Dermis blood vessel endothelial cell (primary cell): ENCODE data around the gene FERD3L. TPM values are rescaled to one million over a fixed set of nuclear protein-coding genes. Genes with fewer than 3 reads are reported as not detected.
"Not testable (repeated sequence)": the region's sequence is repeated elsewhere in the genome, so short reads cannot be mapped to it uniquely, and the experiment has no call there.

ENCODE experiments used
- DNase-seq: peaks from one replicate; pipeline ENCODE4 v3.0.0; 2010
- total RNA-seq: library from RNA; depleted of rRNA; stranded (reverse); fragments of >200 nt; gene quantifications from 2 replicates; pipeline ENCODE4 v1.2.3, GENCODE V29; 2014

The FERD3L gene
- total RNA-seq: not detected in 2 replicates

DNA sequence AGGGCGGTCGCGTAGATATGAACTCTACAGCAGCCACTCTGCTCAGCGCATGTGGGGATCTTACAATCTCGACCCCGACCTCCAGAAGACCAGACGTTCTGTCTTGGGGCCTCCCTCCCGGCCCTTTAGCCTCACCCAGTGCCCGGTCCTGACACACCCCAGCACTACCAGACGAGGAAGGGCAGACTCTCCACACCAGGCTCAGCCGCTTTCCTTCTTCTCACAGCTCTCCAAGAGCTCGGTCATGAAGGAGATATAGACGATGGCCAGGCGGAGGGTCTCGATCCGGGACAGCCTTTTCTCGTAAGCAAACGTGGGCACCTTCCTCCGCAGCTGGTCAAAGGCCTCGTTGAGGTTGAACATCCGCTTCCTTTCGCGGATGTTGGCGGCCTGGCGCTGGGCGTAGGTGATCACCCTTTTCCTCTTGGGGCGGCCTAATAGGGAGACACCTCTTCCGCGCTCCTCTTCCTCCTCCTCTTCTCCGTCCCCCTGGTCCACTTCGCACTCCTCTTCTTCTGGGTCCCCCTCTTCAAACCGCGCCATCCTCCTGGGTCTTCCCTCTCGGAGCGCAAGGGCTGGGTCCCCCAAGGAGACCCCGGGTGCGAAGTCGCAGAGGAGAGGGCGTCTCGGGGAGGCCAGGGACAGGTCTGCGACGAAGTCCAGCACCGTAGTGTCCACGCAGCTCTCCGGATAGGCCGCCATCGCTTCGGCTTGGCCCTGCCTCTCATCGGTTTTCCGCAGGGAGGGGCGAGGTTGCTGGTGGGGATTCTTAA is at the start of gene FERD3L:
Gene FERD3L (minus strand): TSS at position 761 of the 773 bp plus-strand sequence. CDS start 59 bp downstream, at position 702.
- DNase-seq: no peak

GRCh38 chr7:19194417-19194816 is 49.2 kb upstream of the FERD3L start:
- DNase-seq: not testable (repeated sequence)

- DNase-seq: no peak
These were observed 36.4 kb upstream of the FERD3L start for GRCh38 chr7:19181634-19182033.

- DNase-seq: no peak
These were observed 33.4 kb upstream of the FERD3L start for GRCh38 chr7:19178595-19178994.

DNA sequence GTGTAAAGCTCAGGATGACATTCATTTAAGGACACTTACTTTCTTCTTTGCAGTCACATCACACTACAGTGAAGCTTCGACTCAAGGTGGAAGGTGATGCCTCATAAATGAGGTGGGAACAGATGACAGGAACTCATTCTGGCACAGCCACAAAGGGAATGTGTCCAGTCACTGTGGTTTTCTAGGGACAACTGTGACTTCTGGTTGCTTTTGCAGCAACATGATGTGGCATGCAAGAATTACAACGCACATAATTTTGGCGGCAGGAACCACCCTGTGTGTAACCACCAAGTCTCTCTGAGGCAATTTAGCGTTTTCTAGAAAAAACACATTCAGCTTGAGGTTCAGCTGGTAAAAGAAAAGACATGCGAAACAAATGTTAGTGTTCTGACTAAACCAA is 32.0 kb upstream of the FERD3L start:
- no peak for DNase-seq

DNA sequence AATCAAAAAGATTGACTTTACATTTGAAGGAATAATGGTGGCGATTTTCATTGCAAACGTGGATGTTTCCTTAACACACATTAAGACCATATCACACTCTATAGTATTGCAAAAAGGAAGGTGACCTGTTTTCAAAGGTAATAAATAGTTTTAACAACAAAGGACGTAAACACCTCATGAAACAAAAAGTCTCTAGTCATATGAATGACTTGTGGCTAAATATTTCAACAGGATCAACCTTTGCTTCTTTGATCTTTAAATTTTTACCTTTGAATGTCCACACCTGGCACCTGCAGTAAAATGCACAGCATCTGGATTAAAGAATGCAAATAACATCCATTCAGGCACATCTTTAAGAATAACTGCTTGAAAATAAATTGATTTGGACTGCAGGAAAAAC is 30.0 kb upstream of the FERD3L start:
- no peak for DNase-seq

DNA sequence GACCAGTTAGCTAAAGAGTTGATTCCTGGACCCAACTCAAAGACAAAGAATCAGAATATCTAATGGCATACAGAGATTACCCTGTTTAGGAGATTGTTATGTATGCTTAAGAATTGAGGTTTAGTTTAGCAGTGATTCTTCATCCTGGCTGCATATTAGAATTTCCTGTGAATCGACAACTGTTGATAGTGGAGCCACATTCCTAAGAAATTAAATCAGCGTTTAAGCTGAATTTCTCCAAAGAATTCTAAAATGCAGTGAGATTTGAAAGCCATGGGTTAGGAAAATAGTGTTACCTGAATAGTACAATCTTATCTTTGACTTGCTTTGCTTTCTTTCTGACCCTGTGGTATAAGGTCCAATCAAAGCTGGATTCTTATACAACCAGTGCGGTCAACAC is 16.4 kb upstream of the FERD3L start:
- DNase-seq: no peak

GRCh38 chr7:19146699-19147098 is 1.5 kb upstream of the FERD3L start:
- DNase-seq: peak; percentile 14

DNA sequence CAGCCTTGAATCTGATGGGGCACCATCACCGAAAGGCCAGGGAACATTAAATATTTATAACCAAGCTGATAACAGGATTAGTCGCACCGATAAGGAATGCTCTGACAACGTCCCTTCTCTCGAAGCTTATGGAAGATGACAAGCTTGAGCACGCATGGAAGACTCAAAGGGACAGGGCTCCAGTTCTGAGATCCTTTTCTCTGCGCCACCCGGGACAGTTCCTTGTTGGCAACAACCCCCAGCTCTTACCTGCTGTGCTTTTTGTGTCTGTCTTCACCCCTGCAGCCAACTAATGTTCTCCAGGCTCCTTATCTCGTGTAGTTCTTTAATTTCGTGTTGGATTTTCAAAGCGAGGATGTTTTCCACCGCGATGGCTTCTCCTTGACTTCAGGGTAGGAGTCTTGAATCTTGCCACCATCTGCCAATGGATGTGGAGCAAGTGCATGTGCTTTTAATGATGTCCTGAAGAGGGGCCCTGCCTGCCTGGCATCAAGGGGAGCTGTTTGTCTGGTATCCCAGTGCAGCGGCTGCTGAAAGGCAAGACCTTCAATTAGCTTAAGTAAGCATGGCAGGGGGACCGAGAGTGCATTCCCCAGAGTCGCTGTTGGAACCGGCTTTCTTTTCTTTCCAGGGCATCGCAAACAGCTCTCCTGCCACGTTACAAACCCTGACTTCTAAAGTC is 354 bp upstream of the FERD3L start:
- no peak for DNase-seq

DNA sequence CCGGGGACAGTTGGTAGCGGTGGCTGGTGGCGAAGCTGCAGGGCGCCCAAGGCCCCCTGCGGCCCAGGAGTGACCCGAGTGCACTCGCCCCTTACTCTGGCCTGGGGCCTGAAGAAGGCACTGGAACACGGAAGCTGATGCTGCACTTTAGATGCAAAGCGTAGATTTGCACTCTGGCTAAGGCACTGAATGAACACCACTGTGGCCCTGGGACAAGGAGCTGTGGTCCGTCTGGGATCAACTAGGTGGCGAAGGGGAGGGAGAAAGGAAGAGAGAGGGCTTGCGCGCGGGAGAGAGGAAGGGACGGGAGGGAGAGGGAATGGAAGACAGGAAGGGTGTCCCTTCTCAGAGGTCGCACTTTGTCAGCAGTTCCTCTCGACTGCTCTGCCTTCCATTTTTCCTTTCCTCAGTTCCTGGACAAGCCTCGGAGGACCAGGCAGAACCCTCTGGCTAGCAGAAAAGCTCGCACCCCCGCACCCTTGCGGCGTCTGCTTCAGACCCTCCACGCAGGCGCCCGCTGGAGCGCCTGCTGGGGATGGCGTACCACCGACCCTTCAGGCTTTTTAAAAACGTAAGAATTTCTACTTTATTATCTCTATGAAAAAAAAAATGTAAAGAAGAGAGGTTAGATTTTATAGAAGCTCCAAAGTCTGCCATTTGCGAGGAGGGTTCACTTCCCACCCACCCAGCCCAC is 1.2 kb downstream of the FERD3L start:
- no peak for DNase-seq

- DNase-seq: no peak
These were observed 5.4 kb downstream of the FERD3L start for GRCh38 chr7:19139706-19140327.

DNA sequence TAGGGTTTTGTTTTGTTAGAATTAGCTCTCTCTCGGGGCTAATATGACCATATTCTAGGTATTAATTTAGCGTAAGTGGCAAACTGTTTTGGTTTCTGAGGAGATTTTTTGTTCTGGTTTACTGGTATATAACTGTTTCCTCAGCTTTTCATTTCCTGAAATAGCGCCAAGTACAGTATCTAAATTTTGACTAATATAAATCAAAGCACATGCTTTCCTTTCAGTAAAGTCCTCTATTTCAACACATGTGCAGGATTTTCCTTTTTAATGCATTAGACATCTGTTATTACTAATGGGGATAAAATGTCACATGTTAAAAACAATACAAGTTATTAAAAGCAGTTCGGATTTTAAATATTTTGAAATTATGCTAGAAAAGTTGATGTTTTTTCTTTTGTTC is 11.3 kb downstream of the FERD3L start:
- no peak for DNase-seq

GRCh38 chr7:19133390-19133789 is 11.8 kb downstream of the FERD3L start:
- DNase-seq: no peak

DNA sequence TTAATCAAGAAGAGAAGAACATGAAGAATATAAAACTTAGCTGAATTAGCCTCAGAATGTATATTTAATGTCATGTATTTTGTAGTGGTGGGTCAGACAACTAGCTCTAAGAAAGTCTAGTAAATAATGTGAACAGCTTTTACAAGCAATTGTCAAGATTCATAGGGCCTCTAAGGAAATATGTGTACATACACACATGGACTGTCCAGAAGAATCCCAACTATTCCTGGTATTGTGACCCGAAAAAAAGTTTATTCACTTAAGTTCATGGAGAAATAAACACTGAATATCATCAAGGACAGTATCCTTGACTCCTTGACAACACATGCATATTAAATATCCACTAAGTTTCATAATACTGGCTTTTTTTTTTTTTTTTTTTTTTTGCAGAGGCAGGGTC is 16.4 kb downstream of the FERD3L start:
- no peak for DNase-seq

DNA sequence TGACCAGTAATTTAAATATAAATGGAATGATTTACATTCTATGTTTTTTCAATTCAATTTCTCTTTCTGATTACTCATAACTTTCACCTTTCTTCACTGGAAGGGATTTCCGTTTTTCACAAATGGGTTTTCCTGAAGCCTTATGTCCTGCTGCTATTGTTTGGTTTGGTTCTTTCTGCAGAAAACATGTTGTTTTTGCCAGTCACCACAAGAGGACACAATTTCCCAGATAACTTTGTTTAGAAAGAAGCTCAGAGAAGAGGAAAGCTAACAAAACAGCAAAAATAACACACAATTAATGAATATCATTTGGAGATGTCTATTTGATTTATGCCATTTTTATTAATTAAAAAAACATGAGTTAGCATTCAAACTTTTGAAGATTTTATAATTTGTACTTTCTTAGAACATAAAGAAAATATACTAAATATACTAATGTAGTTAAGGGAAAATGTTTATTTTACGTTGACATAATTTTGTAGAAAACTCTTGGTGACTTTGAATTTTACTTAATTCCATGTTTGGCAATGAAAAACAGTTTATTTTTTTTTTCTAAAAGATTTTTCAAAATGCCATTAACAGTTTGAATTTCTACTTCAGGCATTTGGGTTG is 23.1 kb downstream of the FERD3L start:
- peak; percentile 57 for DNase-seq

GRCh38 chr7:19119870-19120486 is 25.2 kb downstream of the FERD3L start:
- DNase-seq: no peak

DNA sequence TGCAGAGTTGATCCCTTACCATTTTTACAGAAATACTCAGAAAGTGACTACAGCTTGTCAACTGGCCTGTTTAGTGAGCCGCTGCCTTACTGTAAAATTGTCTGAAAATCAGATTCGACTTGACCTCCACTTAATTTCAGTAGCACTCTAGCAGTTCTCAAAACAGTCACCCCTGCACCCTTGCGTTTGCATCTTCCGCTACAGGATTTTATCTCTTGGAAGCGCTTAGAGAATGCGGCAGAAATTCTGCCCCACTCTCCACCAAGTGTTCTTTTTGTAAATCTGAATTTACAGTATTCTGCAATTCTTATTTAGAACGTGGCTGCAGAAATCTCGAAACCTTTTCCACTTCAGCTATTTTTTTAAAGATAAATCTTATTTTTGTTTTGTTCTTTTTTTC is 25.8 kb downstream of the FERD3L start:
- no peak for DNase-seq

DNA sequence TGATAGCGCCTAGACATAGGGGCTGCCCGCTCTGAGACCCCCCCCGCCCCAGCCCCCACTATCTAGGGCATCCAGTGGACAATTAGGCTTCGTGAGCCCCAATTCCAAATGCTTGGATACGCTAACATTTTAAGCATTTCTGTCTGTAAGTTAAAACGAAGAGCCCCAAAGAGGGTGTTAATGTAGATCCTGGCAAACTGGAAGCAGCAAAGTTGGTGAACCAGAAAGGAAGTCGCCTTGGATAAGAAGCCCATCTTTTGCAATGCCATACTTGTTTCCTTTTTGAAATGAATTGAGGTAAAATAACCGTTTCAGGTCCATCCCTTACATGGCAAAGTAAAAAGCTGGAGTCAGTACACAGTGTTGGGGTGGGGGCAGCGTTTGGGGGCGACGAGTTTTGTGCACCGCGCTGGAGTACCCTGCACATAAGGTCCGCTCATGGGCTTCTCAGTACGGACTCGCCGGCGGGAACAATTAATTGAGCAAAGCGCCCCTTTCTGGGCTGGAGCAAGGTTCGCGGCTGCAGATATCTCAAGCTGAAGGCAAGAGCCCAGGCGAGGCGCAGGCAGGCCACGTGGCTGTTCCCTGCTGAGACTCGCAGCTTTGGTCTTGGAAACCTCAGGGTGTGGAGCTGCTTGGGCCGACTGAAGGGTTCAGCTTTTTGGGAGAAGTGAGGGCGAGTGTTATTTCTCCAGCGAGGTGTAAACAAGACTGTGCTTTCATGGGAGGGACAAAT is 26.4 kb downstream of the FERD3L start:
- DNase-seq: no peak

- DNase-seq: no peak
These were observed 27.2 kb downstream of the FERD3L start for GRCh38 chr7:19117870-19118608.

GRCh38 chr7:19117091-19117869 is 27.9 kb downstream of the FERD3L start, which contains the start of gene TWIST1:
Gene TWIST1, minus strand, starts transcription at chr7:19117636. Its CDS starts 315 bp downstream, at chr7:19117321.
- peak; percentile 29 for DNase-seq
